HL-60 (cell line): ENCODE data around the gene SNX20.

Experiments
- CTCF ChIP-seq: IDR thresholded peaks from one replicate; pipeline ENCODE4 v1.5.1; 2011; ENCODE audit warnings: low read length, control low read depth, inconsistent platforms; ENCODE audit not compliant: insufficient read depth
- GABPA ChIP-seq: IDR thresholded peaks from 2 replicates; pipeline ENCODE4 v1.6.1; 2012; ENCODE audit warnings: low read depth
- POLR2AphosphoS5 ChIP-seq: IDR thresholded peaks from 2 replicates; pipeline ENCODE4 v1.6.1; 2012; ENCODE audit warnings: low read depth
- SPI1 ChIP-seq: IDR thresholded peaks from 2 replicates; pipeline ENCODE4 v1.6.1; 2012; ENCODE audit warnings: low read depth, mild to moderate bottlenecking, borderline replicate concordance
- TF ChIP-seq, protein P1 (sequence below): IDR thresholded peaks from 2 replicates; pipeline ENCODE4 v1.6.1; 2012; ENCODE audit warnings: low read depth; ENCODE audit not compliant: insufficient replicate concordance

DNA sequence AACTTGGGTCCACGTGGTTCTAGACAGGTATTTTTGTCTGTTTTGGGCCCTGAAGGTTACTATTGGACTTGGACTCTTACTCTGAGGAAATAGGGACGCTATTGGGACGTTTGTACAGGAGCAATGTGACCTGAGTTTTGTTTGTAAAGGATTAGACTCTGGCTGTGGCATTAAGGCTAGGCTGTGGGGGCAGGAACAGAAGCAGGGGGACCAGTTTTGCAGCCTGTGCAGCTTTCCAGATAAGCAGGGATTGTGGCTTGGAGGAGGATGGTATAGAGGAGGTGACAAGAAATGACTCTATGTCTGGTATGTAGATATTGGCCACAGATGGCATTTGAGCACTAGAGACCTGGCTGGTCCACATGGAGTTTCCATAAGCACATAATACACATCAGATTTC lies 25.1 kb upstream of the SNX20 start:
- TF ChIP-seq CTCF (no peak), POLR2AphosphoS5 (no peak), SPI1 (no peak), GABPA (no peak)
- TF ChIP-seq, protein P1, sequence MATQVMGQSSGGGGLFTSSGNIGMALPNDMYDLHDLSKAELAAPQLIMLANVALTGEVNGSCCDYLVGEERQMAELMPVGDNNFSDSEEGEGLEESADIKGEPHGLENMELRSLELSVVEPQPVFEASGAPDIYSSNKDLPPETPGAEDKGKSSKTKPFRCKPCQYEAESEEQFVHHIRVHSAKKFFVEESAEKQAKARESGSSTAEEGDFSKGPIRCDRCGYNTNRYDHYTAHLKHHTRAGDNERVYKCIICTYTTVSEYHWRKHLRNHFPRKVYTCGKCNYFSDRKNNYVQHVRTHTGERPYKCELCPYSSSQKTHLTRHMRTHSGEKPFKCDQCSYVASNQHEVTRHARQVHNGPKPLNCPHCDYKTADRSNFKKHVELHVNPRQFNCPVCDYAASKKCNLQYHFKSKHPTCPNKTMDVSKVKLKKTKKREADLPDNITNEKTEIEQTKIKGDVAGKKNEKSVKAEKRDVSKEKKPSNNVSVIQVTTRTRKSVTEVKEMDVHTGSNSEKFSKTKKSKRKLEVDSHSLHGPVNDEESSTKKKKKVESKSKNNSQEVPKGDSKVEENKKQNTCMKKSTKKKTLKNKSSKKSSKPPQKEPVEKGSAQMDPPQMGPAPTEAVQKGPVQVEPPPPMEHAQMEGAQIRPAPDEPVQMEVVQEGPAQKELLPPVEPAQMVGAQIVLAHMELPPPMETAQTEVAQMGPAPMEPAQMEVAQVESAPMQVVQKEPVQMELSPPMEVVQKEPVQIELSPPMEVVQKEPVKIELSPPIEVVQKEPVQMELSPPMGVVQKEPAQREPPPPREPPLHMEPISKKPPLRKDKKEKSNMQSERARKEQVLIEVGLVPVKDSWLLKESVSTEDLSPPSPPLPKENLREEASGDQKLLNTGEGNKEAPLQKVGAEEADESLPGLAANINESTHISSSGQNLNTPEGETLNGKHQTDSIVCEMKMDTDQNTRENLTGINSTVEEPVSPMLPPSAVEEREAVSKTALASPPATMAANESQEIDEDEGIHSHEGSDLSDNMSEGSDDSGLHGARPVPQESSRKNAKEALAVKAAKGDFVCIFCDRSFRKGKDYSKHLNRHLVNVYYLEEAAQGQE: no peak
